Body of pancreas (tissue), 4 donors: ENCODE data around the gene CDC42EP1.

ENCODE experiments used
- CTCF ChIP-seq, 7 experiments: fragments of 450-650 bp in 4 of 7; fragments of 200-600 bp in 3 of 7; sonication (generic) in 3 of 7; IDR thresholded peaks; one replicate each; pipeline ENCODE4 v1.5.1; 2016 to 2019; ENCODE audit warnings: antibody characterized with exemption in 7 of 7
- POLR2A ChIP-seq, 3 donors: fragments of 450-650 bp; IDR thresholded peaks; one replicate each; pipeline ENCODE4 v1.6.1; 2016; ENCODE audit warnings: antibody characterized with exemption in 3 of 3, mild to moderate bottlenecking in 2 of 3

- no peak for TF ChIP-seq CTCF (IDR thresholded peaks at IDR 0.05)
- no peak for TF ChIP-seq POLR2A (IDR thresholded peaks at IDR 0.05)
These were observed 43.8 kb upstream of the CDC42EP1 start for GRCh38 chr22:37516456-37516855.
